Measurements from ENCODE around the gene S100A5. TPM values are rescaled to one million over a fixed set of nuclear protein-coding genes. Genes with fewer than 3 reads are reported as not detected.

Gene S100A5
- total RNA-seq, 1 donor from 2014 or later: 0.39 TPM

DNA sequence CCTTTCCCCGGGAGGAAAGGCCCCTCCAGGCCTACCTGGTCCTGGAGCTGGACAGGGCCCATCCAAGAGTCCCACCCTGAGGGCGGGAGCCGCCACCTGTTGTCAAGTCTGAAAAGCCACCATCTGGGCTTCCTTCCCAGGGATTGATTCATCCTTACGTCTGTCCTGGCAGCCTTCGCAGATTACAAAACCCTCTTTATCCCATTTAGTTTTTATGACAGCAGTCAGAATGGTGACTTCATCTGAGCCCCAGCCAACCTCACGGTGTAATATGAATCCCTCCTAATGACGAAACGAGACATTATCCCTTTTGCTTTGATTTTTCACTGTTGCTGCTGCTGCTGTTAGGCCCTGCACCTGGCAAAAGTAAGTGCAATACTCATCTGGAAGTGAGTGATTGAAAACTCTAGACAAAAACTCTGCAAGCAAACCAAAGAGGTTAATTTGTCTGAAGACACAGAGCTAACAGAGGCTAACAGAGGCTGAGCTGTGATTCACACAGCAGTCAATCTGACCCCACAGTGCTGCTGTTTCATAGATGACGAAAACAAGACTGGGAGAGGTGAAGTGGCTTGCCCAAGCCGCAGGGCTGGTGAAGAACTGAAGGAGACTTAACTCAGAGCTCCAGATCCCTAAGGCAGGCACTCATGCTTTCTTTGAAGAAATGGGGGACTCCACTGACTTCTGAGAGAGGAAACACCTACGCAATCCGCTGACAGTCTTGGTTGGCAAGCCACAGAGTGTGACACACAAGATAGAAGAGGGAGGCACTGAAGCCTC, 50.3 kb downstream of the S100A5 start:
- no peaks in the 10 kb centered on the region for H3K79me2 ChIP-seq (ENCODE audit: insufficient read depth, low read length)
- Mint-ChIP-seq H3K27me3 (ENCODE audit: low read depth, unreplicated experiment) (peaks cover 16% of the 10 kb centered on the region), H3K4me3 (ENCODE audit: unreplicated experiment) (no peak overlapping the region), H3K9me3 (ENCODE audit: unreplicated experiment) (no peaks in the 10 kb centered on the region), H3K36me3 (ENCODE audit: low read depth, unreplicated experiment) (no peaks in the 10 kb centered on the region), H3K4me1 (ENCODE audit: low read depth, unreplicated experiment) (peaks cover 6% of the 10 kb centered on the region), H3K27ac (ENCODE audit: unreplicated experiment) (peak overlapping the region; percentile 42)
- peak overlapping the region; percentile 77 for H3K4me2 ChIP-seq (ENCODE audit: low read length)
- no peak overlapping the region for H3K4me3 ChIP-seq (ENCODE audit: insufficient read depth, low read depth, low read length)
- no peaks in the 10 kb centered on the region for H3K27me3 ChIP-seq (ENCODE audit: insufficient read depth, low read length)
- H3K27ac ChIP-seq (ENCODE audit: low read depth, low read length): peak overlapping the region; percentile 85
- FAIRE-seq (no peak), DNase-seq (ENCODE audit: low read depth) (peak; percentile 96)
- H3K36me3 ChIP-seq (ENCODE audit: insufficient read depth, low read length): no peaks in the 10 kb centered on the region
- peak overlapping the region; percentile 66 for H3K9ac ChIP-seq (ENCODE audit: low read length)
- H3K9me3 ChIP-seq (ENCODE audit: insufficient read depth, low read depth, low read length): no peaks in the 10 kb centered on the region
- no peak for TF ChIP-seq EZH2 (IDR thresholded peaks at IDR 0.05; ENCODE audit: insufficient read depth, low read length)
- TF ChIP-seq, protein P1, sequence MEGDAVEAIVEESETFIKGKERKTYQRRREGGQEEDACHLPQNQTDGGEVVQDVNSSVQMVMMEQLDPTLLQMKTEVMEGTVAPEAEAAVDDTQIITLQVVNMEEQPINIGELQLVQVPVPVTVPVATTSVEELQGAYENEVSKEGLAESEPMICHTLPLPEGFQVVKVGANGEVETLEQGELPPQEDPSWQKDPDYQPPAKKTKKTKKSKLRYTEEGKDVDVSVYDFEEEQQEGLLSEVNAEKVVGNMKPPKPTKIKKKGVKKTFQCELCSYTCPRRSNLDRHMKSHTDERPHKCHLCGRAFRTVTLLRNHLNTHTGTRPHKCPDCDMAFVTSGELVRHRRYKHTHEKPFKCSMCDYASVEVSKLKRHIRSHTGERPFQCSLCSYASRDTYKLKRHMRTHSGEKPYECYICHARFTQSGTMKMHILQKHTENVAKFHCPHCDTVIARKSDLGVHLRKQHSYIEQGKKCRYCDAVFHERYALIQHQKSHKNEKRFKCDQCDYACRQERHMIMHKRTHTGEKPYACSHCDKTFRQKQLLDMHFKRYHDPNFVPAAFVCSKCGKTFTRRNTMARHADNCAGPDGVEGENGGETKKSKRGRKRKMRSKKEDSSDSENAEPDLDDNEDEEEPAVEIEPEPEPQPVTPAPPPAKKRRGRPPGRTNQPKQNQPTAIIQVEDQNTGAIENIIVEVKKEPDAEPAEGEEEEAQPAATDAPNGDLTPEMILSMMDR (IDR thresholded peaks at IDR 0.05; ENCODE audit: insufficient read depth, low read depth, low read length): no peak
- peaks cover 14% of the 10 kb centered on the region for H3K4me1 ChIP-seq (ENCODE audit: insufficient read depth, low read length)
- H4K20me1 ChIP-seq (ENCODE audit: insufficient read depth, low read length): no peaks in the 10 kb centered on the region
- peak overlapping the region; percentile 70 for H2AFZ ChIP-seq (ENCODE audit: low read depth, low read length)

GRCh38 chr1:153488731-153489130, 52.0 kb downstream of the S100A5 start:
- H4K20me1 ChIP-seq (ENCODE audit: insufficient read depth, low read length): no peaks in the 10 kb centered on the region
- FAIRE-seq: no peak
- no peaks in the 10 kb centered on the region for H3K36me3 ChIP-seq (ENCODE audit: insufficient read depth, low read length)
- TF ChIP-seq, protein P1 (IDR thresholded peaks at IDR 0.05; ENCODE audit: insufficient read depth, low read depth, low read length): no peak
- TF ChIP-seq EZH2 (IDR thresholded peaks at IDR 0.05; ENCODE audit: insufficient read depth, low read length): no peak
- no peaks in the 10 kb centered on the region for H3K9me3 ChIP-seq (ENCODE audit: insufficient read depth, low read depth, low read length)
- no peak overlapping the region for H2AFZ ChIP-seq (ENCODE audit: low read depth, low read length)
- H3K9ac ChIP-seq (ENCODE audit: low read length): no peak overlapping the region
- H3K79me2 ChIP-seq (ENCODE audit: insufficient read depth, low read length): no peaks in the 10 kb centered on the region
- H3K27me3 ChIP-seq (ENCODE audit: insufficient read depth, low read length): no peaks in the 10 kb centered on the region
- Mint-ChIP-seq H3K36me3 (ENCODE audit: low read depth, unreplicated experiment) (no peaks in the 10 kb centered on the region), H3K4me1 (ENCODE audit: low read depth, unreplicated experiment) (peaks cover 6% of the 10 kb centered on the region), H3K4me3 (ENCODE audit: unreplicated experiment) (no peak overlapping the region), H3K9me3 (ENCODE audit: unreplicated experiment) (peaks cover 3% of the 10 kb centered on the region), H3K27ac (ENCODE audit: unreplicated experiment) (no peak overlapping the region), H3K27me3 (ENCODE audit: low read depth, unreplicated experiment) (peaks cover 26% of the 10 kb centered on the region)
- no peak overlapping the region for H3K4me3 ChIP-seq (ENCODE audit: insufficient read depth, low read depth, low read length)
- no peak overlapping the region for H3K27ac ChIP-seq (ENCODE audit: low read depth, low read length)
- no peak overlapping the region for H3K4me2 ChIP-seq (ENCODE audit: low read length)
- DNase-seq (ENCODE audit: low read depth): peak; percentile 83
- H3K4me1 ChIP-seq (ENCODE audit: insufficient read depth, low read length): peaks cover 14% of the 10 kb centered on the region

DNA sequence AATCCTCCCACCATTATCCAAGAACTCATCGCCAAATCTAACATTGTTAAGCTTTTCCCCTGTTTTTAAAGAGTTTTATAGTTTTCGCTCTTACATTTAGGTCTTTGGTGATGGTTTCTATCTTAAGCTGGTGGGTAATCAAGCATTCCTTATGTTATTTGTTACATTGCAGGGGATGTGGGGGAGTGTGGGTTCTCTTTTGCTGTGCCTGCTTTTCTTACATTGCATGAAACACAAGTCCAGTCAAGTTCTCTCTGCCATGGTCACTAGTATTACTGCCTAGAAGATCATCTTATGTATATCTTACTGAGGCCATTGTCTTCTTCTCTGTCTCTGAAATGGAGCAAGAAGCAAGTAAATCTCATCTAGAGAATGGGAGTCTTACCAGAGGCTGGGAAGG, 53.0 kb downstream of the S100A5 start:
- peaks cover 3% of the 10 kb centered on the region for H3K9me3 Mint-ChIP-seq (ENCODE audit: unreplicated experiment)

More for the DNA sequence above, 53.0 kb downstream of the S100A5 start:
- DNase-seq (ENCODE audit: low read depth) (no peak), FAIRE-seq (no peak)
- H4K20me1 ChIP-seq (ENCODE audit: insufficient read depth, low read length): no peaks in the 10 kb centered on the region
- H3K36me3 ChIP-seq (ENCODE audit: insufficient read depth, low read length): no peaks in the 10 kb centered on the region
- H3K4me1 ChIP-seq (ENCODE audit: insufficient read depth, low read length): peaks cover 14% of the 10 kb centered on the region
- H3K9ac ChIP-seq (ENCODE audit: low read length): no peak overlapping the region
- H3K4me3 ChIP-seq (ENCODE audit: insufficient read depth, low read depth, low read length): no peak overlapping the region
- Mint-ChIP-seq H3K36me3 (ENCODE audit: low read depth, unreplicated experiment) (no peaks in the 10 kb centered on the region), H3K4me3 (ENCODE audit: unreplicated experiment) (no peak overlapping the region), H3K27me3 (ENCODE audit: low read depth, unreplicated experiment) (peaks cover 21% of the 10 kb centered on the region), H3K27ac (ENCODE audit: unreplicated experiment) (no peak overlapping the region), H3K4me1 (ENCODE audit: low read depth, unreplicated experiment) (peaks cover 6% of the 10 kb centered on the region)
- no peak for TF ChIP-seq EZH2 (IDR thresholded peaks at IDR 0.05; ENCODE audit: insufficient read depth, low read length)
- TF ChIP-seq, protein P1 (IDR thresholded peaks at IDR 0.05; ENCODE audit: insufficient read depth, low read depth, low read length): no peak
- H2AFZ ChIP-seq (ENCODE audit: low read depth, low read length): no peak overlapping the region
- H3K27me3 ChIP-seq (ENCODE audit: insufficient read depth, low read length): peaks cover under 1% of the 10 kb centered on the region
- H3K4me2 ChIP-seq (ENCODE audit: low read length): no peak overlapping the region
- H3K79me2 ChIP-seq (ENCODE audit: insufficient read depth, low read length): no peaks in the 10 kb centered on the region
- no peak overlapping the region for H3K27ac ChIP-seq (ENCODE audit: low read depth, low read length)
- no peaks in the 10 kb centered on the region for H3K9me3 ChIP-seq (ENCODE audit: insufficient read depth, low read depth, low read length)
